Measurements from ENCODE around the gene MEF2A.

Gene MEF2A

DNA sequence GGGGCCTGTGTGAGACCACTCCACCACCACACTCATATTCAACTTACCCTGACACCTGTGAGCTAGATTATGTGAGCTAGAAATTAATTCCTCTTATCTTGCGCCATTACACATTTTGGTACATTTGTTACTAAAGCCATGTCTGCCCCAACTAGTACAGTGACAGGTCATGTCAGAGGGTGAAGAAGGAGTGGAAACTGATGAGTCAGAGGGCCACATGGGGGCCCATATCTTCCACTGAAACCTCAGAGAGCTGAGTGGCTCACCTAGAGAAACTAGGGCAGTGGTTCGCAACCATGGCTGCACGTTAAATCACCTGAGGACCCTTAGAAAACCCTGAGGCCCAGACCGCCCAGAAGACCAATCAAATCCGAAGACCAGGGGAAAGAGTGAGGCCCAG, 15.7 kb upstream of the MEF2A start:
- no peak overlapping the region for H3K4me3 ChIP-seq (ENCODE audit: low read length)

DNA sequence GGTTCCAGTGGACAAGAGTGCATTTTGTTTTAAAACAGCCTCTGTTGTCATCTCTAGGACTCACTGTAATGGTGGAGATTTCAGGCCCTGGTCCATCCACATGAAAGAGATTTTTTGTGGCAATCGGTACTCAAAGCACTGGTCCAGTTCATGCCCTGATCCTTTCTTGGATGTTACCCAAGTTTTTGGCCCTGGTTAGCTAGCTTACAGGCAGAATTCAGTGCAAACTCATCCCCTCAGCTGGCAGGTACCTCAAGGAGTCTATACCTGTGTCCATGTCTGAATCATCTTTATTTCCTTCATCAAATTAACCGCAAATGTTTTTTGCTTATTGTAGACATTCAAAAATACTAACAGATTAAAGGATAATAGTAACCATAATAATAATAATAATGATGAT, 13.7 kb upstream of the MEF2A start:
- Histone ChIP-seq H3K36me3 (ENCODE audit: insufficient read depth, low read length) (no peaks in the 10 kb centered on the region), H3K4me1 (ENCODE audit: insufficient read depth, low read length) (no peaks in the 10 kb centered on the region), H2AFZ (ENCODE audit: low read depth, low read length) (no peak overlapping the region), H3K9me3 (ENCODE audit: low read length) (no peaks in the 10 kb centered on the region), H3K4me3 (ENCODE audit: low read length) (no peak overlapping the region), H3K27me3 (ENCODE audit: insufficient read depth, low read length) (no peaks in the 10 kb centered on the region)

More for the DNA sequence above, 15.7 kb upstream of the MEF2A start:
- Histone ChIP-seq H3K4me1 (ENCODE audit: insufficient read depth, low read length) (no peaks in the 10 kb centered on the region), H3K27me3 (ENCODE audit: insufficient read depth, low read length) (peaks cover 4% of the 10 kb centered on the region), H3K36me3 (ENCODE audit: insufficient read depth, low read length) (no peaks in the 10 kb centered on the region), H3K9me3 (ENCODE audit: low read length) (no peaks in the 10 kb centered on the region), H2AFZ (ENCODE audit: low read depth, low read length) (no peak overlapping the region)

DNA sequence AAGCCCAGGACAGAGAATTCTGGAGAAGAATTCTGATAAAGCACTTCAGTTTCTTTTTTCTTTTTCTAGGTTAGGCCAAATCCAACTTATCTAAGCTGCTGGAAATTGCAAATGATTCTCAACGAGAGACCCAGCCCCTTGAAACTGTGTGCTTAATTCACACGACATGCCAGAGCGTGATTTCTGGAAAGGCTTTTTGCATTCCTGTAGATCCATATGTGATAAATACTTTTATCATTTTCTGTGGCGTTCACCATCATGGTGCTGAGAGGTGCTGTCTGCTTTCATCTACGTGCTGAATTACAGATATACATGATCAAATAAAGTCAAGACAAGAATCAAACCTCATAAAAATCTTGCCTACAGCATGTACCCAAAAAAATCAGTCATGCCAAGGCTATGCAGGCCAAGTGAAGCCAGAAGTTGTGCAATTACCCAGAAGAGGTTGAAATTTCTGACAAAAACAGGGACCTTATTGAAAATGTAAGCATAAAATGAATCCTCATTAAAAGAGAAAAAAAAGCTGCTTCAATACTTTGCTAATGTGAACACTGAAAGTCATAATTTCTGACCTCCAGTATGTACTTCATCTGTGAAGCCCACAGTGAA, 10.8 kb upstream of the MEF2A start:
- H3K36me3 ChIP-seq (ENCODE audit: insufficient read depth, low read length), result no peaks in the 10 kb centered on the region
- no peak overlapping the region for H2AFZ ChIP-seq (ENCODE audit: low read depth, low read length)
- H3K9me3 ChIP-seq (ENCODE audit: low read length), result no peaks in the 10 kb centered on the region
- H3K4me3 ChIP-seq (ENCODE audit: low read length), result no peak overlapping the region
- no peaks in the 10 kb centered on the region for H3K27me3 ChIP-seq (ENCODE audit: insufficient read depth, low read length)
- peaks cover 17% of the 10 kb centered on the region for H3K4me1 ChIP-seq (ENCODE audit: insufficient read depth, low read length)

- Histone ChIP-seq H3K4me1 (ENCODE audit: insufficient read depth, low read length) (peaks cover 17% of the 10 kb centered on the region), H3K36me3 (ENCODE audit: insufficient read depth, low read length) (no peaks in the 10 kb centered on the region), H2AFZ (ENCODE audit: low read depth, low read length) (no peak overlapping the region), H3K27me3 (ENCODE audit: insufficient read depth, low read length) (no peaks in the 10 kb centered on the region), H3K9me3 (ENCODE audit: low read length) (no peaks in the 10 kb centered on the region), H3K4me3 (ENCODE audit: low read length) (no peak overlapping the region)
These were observed 9.8 kb upstream of the MEF2A start for GRCh38 chr15:99556011-99556410.

- H2AFZ ChIP-seq (ENCODE audit: low read depth, low read length), result no peak overlapping the region
- H3K9me3 ChIP-seq (ENCODE audit: low read length), result no peaks in the 10 kb centered on the region
- no peaks in the 10 kb centered on the region for H3K36me3 ChIP-seq (ENCODE audit: insufficient read depth, low read length)
- no peaks in the 10 kb centered on the region for H3K27me3 ChIP-seq (ENCODE audit: insufficient read depth, low read length)
- peaks cover 17% of the 10 kb centered on the region for H3K4me1 ChIP-seq (ENCODE audit: insufficient read depth, low read length)
- H3K4me3 ChIP-seq (ENCODE audit: low read length), result no peak overlapping the region
These were observed 9.2 kb upstream of the MEF2A start for GRCh38 chr15:99556578-99556977.

GRCh38 chr15:99558084-99558483, 7.7 kb upstream of the MEF2A start:
- no peaks in the 10 kb centered on the region for H3K36me3 ChIP-seq (ENCODE audit: insufficient read depth, low read length)
- no peak overlapping the region for H3K4me3 ChIP-seq (ENCODE audit: low read length)
- H3K9me3 ChIP-seq (ENCODE audit: low read length), result no peaks in the 10 kb centered on the region
- H2AFZ ChIP-seq (ENCODE audit: low read depth, low read length), result no peak overlapping the region
- H3K27me3 ChIP-seq (ENCODE audit: insufficient read depth, low read length), result peaks cover 3% of the 10 kb centered on the region
- peaks cover 20% of the 10 kb centered on the region for H3K4me1 ChIP-seq (ENCODE audit: insufficient read depth, low read length)

DNA sequence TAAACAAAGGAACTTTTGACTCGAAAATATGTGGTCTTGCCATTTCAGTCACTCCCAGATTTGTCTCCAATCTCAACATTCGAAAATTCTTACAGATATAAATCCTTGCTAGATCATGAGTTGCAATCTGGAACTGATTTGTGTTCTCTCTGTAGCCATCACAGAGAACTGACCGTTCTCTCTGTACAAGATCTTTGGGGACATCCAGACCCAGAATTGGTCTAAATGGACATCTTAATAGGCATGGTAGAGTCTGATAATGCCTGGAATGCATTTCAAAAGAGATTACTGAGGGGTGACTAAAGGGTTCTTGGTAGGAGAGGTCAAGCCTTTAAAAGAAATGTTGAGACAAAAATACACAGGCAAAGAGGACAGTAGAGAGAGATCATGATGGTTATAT, 7.2 kb upstream of the MEF2A start:
- H2AFZ ChIP-seq (ENCODE audit: low read depth, low read length), result no peak overlapping the region
- peaks cover 7% of the 10 kb centered on the region for H3K27me3 ChIP-seq (ENCODE audit: insufficient read depth, low read length)
- H3K9me3 ChIP-seq (ENCODE audit: low read length), result no peaks in the 10 kb centered on the region

DNA sequence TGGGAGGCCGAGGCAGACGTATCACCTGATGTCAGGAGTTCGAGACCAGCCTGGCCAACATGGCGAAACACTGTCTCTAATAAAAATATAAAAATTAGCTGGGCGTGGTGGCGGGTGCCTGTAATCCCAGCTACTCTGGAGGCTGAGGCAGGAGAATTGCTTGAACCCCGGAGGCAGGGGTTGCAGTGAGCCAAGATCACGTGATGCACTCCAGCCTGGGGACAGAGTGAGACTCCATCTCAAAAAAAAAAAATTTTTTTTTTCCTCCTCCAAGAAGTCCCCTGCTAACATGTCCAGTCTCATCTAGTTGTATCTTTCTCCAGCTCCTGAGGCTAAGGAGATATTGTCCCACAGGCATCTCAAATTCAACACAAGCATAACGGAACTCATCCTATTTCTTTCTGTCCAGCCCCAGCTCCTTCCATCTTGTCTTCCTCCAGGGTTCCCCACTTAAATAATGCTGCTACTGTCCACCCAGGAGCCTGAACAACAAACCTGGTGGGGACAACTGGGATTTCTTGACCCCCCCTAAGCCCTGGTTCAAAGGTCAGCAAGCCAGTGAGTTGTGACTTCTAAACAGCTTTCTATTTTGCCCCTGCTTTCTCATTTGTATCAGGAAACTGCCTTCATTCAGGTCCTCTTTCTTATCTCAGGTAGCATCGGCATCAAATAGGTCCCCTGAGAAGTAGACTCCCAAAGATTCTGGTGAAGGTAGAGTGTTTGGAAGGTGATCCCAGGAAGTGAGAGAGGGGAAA, 4.1 kb upstream of the MEF2A start:
- H3K9me3 ChIP-seq (ENCODE audit: low read length), result no peaks in the 10 kb centered on the region
- no peaks in the 10 kb centered on the region for H3K36me3 ChIP-seq (ENCODE audit: insufficient read depth, low read length)
- no peak overlapping the region for H3K4me3 ChIP-seq (ENCODE audit: low read length)
- peaks cover 10% of the 10 kb centered on the region for H3K27me3 ChIP-seq (ENCODE audit: insufficient read depth, low read length)
- peaks cover 32% of the 10 kb centered on the region for H3K4me1 ChIP-seq (ENCODE audit: insufficient read depth, low read length)
- no peak overlapping the region for H2AFZ ChIP-seq (ENCODE audit: low read depth, low read length)

More for the DNA sequence above, 7.2 kb upstream of the MEF2A start:
- Histone ChIP-seq H3K4me1 (ENCODE audit: insufficient read depth, low read length) (peaks cover 20% of the 10 kb centered on the region), H3K4me3 (ENCODE audit: low read length) (no peak overlapping the region), H3K36me3 (ENCODE audit: insufficient read depth, low read length) (no peaks in the 10 kb centered on the region)

- H3K9me3 ChIP-seq (ENCODE audit: low read length), result no peaks in the 10 kb centered on the region
- H3K4me1 ChIP-seq (ENCODE audit: insufficient read depth, low read length), result peaks cover 32% of the 10 kb centered on the region
- peaks cover 10% of the 10 kb centered on the region for H3K27me3 ChIP-seq (ENCODE audit: insufficient read depth, low read length)
- no peak overlapping the region for H2AFZ ChIP-seq (ENCODE audit: low read depth, low read length)
- no peaks in the 10 kb centered on the region for H3K36me3 ChIP-seq (ENCODE audit: insufficient read depth, low read length)
- H3K4me3 ChIP-seq (ENCODE audit: low read length), result no peak overlapping the region
These were observed 3.5 kb upstream of the MEF2A start for GRCh38 chr15:99562238-99562637.

GRCh38 chr15:99564221-99565048, 1.3 kb upstream of the MEF2A start:
- no peaks in the 10 kb centered on the region for H3K36me3 ChIP-seq (ENCODE audit: insufficient read depth, low read length)
- H3K27me3 ChIP-seq (ENCODE audit: insufficient read depth, low read length), result peaks cover 10% of the 10 kb centered on the region
- H3K9me3 ChIP-seq (ENCODE audit: low read length), result no peaks in the 10 kb centered on the region
- H3K4me1 ChIP-seq (ENCODE audit: insufficient read depth, low read length), result peaks cover 28% of the 10 kb centered on the region
- H2AFZ ChIP-seq (ENCODE audit: low read depth, low read length), result peak overlapping the region; percentile 95
- H3K4me3 ChIP-seq (ENCODE audit: low read length), result peak overlapping the region; percentile 86

- H3K4me3 ChIP-seq (ENCODE audit: low read length), result peak overlapping the region; percentile 86
These were observed 810 bp upstream of the MEF2A start for GRCh38 chr15:99565049-99565298.

GRCh38 chr15:99566157-99566897, 543 bp downstream of the MEF2A start:
- H3K4me1 ChIP-seq (ENCODE audit: insufficient read depth, low read length), result peaks cover 27% of the 10 kb centered on the region
- no peaks in the 10 kb centered on the region for H3K36me3 ChIP-seq (ENCODE audit: insufficient read depth, low read length)
- H3K4me3 ChIP-seq (ENCODE audit: low read length), result peak overlapping the region; percentile 86
- H2AFZ ChIP-seq (ENCODE audit: low read depth, low read length), result peak overlapping the region; percentile 95
- peaks cover 10% of the 10 kb centered on the region for H3K27me3 ChIP-seq (ENCODE audit: insufficient read depth, low read length)
- H3K9me3 ChIP-seq (ENCODE audit: low read length), result no peaks in the 10 kb centered on the region

More at GRCh38 chr15:99565049-99565298, 810 bp upstream of the MEF2A start:
- H2AFZ ChIP-seq (ENCODE audit: low read depth, low read length), result peak overlapping the region; percentile 95
- no peaks in the 10 kb centered on the region for H3K9me3 ChIP-seq (ENCODE audit: low read length)
- peaks cover 10% of the 10 kb centered on the region for H3K27me3 ChIP-seq (ENCODE audit: insufficient read depth, low read length)
- peaks cover 27% of the 10 kb centered on the region for H3K4me1 ChIP-seq (ENCODE audit: insufficient read depth, low read length)
- H3K36me3 ChIP-seq (ENCODE audit: insufficient read depth, low read length), result no peaks in the 10 kb centered on the region

Data from neuron (in vitro differentiated cells).